ENCODE results near the gene C9orf50.
A peak's percentile ranks its signal among the peaks of the same experiment; 100 is the strongest.

The C9orf50 gene

DNA sequence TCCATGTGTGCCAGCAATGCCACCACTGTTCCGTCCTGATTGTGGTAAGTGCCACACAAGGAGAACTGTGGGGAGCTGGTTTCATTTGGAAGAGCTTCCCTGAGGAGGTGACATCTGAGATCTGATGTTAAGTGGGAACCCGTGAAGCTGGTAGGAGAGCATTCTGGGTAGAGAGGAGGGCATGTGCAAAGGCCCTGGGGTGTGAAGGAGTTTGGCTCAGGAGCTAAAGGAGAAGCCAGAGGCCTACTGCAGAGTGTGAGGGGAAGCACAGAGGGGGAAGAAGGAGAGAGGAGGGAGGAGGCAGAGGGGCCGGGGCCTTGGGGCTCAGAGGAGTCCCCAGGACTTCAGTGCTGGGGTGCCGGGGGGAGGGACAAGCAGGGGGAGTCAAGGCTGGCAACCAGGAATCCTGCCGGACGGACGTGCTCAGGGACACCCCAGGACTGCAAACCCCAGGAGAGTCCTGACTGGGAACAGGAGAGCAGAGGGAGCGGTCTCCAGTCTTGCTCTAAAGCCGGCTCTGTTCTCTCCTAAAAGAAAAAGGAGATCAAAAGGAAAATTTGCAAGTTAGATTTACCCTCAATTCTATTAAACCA, 19.7 kb downstream of the C9orf50 start:
- DNase-seq: no peak
- intact Hi-C loops (cut with DNase I; ENCODE audit: low total_unique reads): loop anchor here (10.0 kb wide), 1 partner anchor 286 kb away; no protein-coding TSS in a partner anchor
- H3K27me3 ChIP-seq: no peaks in the 10 kb centered on the region
- H3K27ac ChIP-seq: no peak overlapping the region
- no peak overlapping the region for H3K4me3 ChIP-seq
- H3K9me3 ChIP-seq: no peaks in the 10 kb centered on the region
- TF ChIP-seq, protein P1, sequence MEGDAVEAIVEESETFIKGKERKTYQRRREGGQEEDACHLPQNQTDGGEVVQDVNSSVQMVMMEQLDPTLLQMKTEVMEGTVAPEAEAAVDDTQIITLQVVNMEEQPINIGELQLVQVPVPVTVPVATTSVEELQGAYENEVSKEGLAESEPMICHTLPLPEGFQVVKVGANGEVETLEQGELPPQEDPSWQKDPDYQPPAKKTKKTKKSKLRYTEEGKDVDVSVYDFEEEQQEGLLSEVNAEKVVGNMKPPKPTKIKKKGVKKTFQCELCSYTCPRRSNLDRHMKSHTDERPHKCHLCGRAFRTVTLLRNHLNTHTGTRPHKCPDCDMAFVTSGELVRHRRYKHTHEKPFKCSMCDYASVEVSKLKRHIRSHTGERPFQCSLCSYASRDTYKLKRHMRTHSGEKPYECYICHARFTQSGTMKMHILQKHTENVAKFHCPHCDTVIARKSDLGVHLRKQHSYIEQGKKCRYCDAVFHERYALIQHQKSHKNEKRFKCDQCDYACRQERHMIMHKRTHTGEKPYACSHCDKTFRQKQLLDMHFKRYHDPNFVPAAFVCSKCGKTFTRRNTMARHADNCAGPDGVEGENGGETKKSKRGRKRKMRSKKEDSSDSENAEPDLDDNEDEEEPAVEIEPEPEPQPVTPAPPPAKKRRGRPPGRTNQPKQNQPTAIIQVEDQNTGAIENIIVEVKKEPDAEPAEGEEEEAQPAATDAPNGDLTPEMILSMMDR (IDR thresholded peaks at IDR 0.05): no peak
- no peaks in the 10 kb centered on the region for H3K36me3 ChIP-seq
- peaks cover 0 to 23% (median 13%) of the 10 kb centered on the region in 4 donors for H3K4me1 ChIP-seq

DNA sequence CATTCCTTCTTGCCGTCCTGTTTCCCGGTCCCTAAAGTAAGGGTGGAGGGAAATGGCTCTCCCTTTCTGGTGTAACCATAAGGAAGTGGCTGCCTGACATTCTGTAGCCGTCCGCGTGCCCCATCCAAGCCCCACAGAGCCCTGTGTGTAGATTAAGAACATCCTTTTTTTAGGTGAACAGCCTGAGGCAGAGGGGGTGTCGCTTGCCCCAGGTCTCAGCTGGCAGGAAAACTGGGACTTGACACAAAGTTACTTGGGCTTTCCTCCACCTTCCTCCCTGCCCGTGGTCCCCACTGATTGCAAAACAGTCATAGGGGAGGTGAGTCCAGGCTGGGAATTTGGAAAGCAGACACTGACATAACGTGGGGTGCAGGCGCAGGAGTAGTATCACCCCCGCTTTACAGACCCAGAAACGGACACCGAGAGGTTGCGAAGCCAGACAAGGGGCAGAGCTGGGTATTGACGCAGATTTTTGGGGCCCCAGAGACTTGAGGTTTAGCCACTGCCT, 22.8 kb downstream of the C9orf50 start:
- intact Hi-C loops (cut with DNase I; ENCODE audit: low total_unique reads): no loop called here
- Histone ChIP-seq H3K27ac (peak overlapping the region; percentile 88 to 89), H3K9me3 (no peaks in the 10 kb centered on the region)

GRCh38 chr9:129597355-129598088, 23.4 kb downstream of the C9orf50 start:
- Histone ChIP-seq H3K4me3 (peak overlapping the region; percentile 47 to 56), H3K27me3 (no peaks in the 10 kb centered on the region), H3K9me3 (no peaks in the 10 kb centered on the region), H3K36me3 (no peaks in the 10 kb centered on the region), H3K27ac (peak overlapping the region; percentile 88 to 89), H3K4me1 (peaks cover 0 to 24% (median 13%) of the 10 kb centered on the region in 4 donors)
- TF ChIP-seq, protein P1 (IDR thresholded peaks at IDR 0.05): no peak
- peak in 1 of 2 donors; percentile 84 for DNase-seq
- intact Hi-C loops (cut with DNase I; ENCODE audit: low total_unique reads): no loop called here

More for the DNA sequence above, 22.8 kb downstream of the C9orf50 start:
- H3K4me3 ChIP-seq: peak overlapping the region in 1 of 2 donors; percentile 56
- TF ChIP-seq, protein P1 (IDR thresholded peaks at IDR 0.05): no peak
- H3K4me1 ChIP-seq: peaks cover 0 to 24% (median 13%) of the 10 kb centered on the region in 4 donors
- H3K27me3 ChIP-seq: no peaks in the 10 kb centered on the region
- DNase-seq: no peak
- H3K36me3 ChIP-seq: no peaks in the 10 kb centered on the region

DNA sequence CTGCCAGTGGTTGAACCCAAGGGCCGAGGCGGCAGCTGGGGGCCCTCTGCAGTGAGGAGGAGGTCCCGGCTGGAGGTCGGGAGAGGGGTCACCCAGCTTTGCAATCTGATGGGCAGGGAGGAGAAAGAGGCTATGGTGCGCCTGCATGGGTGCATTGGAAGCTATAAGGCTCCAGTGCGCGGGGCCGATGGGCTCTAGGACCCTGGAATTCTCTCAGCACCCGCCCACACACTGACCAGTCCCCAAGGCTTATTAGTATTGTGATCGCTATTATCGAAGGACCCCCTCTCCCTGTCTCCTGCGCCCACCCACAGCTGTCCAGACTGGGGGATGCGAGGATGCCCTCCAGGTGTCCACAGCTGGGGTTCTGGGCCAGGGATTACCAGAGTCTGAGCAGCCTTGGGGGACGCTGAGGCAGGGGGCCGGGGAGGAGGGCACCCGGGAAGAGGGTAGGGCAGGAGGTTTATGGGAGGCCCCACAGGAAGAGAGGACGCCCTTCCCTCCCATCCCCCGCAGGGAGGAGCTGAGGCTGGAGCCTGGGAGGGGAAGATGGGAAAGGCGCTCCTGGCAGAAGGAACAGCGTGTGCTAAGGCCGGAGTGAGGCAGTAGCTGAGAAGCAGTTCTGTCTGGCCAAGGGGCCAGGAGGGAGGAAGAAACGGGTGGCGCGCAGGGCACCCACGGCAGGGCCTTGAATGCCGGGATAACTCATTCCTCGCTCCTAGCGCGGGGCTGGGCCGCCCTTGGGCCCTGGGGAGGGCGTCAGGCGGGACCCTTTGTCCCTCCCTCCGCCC, 24.2 kb downstream of the C9orf50 start:
- DNase-seq: peak; percentile 73 to 89
- Histone ChIP-seq H3K27me3 (no peaks in the 10 kb centered on the region), H3K4me3 (peak overlapping the region; percentile 47 to 56)

More for the DNA sequence above, 24.2 kb downstream of the C9orf50 start:
- intact Hi-C loops (cut with DNase I; ENCODE audit: low total_unique reads): no loop called here
- no peaks in the 10 kb centered on the region for H3K9me3 ChIP-seq
- no peaks in the 10 kb centered on the region for H3K36me3 ChIP-seq
- peak overlapping the region; percentile 88 to 89 for H3K27ac ChIP-seq
- TF ChIP-seq, protein P1 (IDR thresholded peaks at IDR 0.05): no peak
- H3K4me1 ChIP-seq: peaks cover 0 to 24% (median 13%) of the 10 kb centered on the region in 4 donors
